ENCODE data around the gene CYGB.
A peak's percentile ranks its signal among the peaks of the same experiment; 100 is the strongest.
"Not testable (repeated sequence)": the region's sequence is repeated elsewhere in the genome, so short reads cannot be mapped to it uniquely, and the experiment has no call there.

CYGB gene

DNA sequence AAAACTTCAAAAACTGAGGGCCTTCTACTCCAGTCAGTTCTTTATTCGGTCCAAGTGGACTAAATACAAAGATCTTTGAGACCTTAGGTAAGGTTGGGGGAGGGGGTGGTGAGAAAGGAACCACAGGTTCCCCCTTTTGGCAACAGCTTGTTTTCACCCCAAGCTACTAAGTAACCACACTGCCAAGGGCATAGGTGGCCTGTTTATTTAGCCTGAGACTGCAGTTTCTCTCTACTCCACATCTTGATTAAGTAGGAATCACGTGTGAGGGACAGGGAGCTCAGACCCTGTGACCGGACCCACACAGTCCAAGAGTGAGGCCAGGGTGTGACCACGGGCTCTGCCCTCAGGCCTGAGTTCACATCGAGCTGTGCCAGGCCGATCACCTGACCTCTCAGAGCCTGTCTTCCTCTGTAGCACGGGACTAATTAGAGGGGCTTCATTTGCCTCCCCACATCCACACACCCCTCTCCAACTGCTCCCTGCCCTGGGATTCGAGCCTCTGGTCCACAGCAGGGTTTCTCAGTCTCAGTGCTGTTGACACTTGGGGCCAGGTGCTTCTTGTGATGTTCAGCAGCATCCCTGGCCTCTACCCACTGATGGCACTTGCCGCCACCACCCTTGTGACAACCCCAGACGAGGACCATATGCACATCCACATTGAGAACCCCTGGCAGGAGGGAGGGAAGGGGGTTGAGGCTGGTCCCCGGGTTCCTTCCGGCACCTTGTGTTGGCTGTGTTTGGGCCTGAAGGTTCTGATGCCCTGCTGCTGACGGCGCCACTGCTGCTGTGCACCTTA lies 30.3 kb upstream of the CYGB start:
- DNase-seq (ENCODE audit: low read depth), result no peak

DNA sequence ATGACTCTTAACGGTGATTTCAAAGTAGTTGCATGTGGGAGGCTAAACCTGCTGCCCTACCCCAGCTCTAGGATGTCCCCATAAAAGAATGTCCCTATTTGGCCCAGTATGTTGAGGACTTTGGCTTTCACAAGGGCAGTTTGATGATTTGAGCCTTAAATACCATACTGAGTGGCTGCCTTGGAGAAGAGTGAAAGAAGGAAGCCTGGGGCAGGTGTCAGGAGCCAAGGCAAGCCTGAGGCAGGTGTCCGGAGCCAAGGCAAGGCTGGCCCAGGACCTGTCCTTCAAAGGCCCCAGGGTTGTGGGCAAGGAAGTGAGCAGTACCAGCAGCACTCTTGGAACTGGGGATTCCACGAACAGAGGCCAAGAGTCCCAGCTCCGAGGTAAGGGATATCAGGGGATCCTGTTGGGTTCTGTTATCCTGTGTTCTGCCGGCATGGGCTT lies 29.5 kb upstream of the CYGB start:
- no peak for DNase-seq (ENCODE audit: low read depth)

- DNase-seq (ENCODE audit: low read depth), result no peak
These were observed 29.1 kb upstream of the CYGB start for GRCh38 chr17:76566613-76566943.

- no peak for DNase-seq (ENCODE audit: low read depth)
These were observed 28.5 kb upstream of the CYGB start for GRCh38 chr17:76565728-76566612.

DNA sequence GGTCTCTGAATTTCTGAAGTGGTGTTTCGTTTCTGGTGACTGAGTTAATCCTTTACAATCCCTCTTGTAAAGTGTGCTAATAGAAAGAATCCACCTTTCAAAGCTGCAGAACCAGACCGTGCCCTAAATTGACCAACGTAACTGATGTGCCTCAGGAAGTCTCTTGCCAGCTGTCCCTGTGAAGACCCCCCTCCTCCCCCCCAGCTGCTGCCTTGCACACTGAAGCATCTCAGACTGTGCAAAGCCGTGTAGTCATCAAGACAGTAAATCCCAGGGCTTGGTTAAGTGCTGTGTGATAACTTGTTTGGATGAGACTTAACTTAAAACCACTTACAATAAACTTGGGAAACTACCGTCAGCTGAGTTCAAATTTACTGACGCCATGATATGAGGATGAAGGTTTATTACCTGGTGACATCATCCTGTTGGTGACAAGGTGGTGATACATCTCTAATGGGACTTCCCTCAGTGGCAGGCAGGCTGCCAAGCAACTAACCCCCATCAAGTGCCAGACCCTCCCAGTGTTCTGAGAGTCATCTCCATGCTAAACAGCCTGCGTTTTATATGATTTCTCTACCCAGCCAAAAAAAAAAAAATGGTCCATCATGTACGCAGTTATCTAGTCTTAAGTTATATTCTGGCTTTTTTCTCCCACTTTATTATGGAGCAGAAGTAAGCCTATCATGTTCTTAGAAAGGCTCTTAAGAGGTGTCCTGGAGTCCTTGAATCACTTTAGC lies 27.6 kb upstream of the CYGB start:
- not testable (repeated sequence) for DNase-seq (ENCODE audit: low read depth)

GRCh38 chr17:76563359-76563758 lies 25.9 kb upstream of the CYGB start:
- not testable (repeated sequence) for DNase-seq (ENCODE audit: low read depth)

DNA sequence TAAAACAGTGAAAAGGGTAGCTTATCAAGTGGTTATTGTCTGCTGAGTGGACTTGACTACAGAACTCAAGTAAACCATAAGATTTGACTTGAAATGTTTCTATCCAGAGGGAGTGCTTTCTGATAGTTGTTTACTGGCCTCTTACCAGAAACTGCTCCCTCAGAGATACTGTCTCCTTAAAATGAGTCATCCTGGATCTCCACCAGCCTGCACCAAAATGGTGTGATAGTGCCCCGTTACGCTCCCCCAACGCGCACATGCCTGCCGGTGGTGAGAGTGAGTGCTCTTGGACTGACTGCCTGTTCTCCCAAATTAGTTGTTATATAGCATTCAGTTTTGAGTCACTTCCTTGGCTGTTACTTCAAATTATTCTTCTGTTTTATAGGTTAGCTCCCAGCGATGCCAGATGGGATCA lies 25.2 kb upstream of the CYGB start:
- no peak for DNase-seq (ENCODE audit: low read depth)

DNA sequence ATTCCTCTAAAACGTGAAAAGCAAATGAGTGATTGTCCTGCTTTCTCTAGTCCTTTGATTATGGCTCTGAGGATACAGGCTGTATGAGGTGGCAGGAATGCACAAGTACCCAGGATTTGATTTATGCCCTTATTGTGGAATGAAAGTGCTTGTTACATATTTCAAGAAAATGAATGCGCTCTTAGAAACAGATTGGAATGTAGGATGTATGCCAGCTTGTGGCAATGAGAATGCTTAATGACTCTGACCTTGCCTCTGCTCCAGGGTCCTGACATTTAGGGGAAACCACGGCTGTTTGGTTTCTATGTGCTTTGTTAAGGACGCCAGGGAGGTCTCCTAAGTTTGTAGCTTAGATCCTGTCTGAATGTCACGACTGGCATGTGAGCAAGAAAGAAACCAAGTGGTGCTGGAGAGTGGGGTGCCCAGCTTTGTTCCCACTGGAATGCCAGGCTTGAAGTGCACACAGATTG lies 24.3 kb upstream of the CYGB start:
- no peak for DNase-seq (ENCODE audit: low read depth)

DNA sequence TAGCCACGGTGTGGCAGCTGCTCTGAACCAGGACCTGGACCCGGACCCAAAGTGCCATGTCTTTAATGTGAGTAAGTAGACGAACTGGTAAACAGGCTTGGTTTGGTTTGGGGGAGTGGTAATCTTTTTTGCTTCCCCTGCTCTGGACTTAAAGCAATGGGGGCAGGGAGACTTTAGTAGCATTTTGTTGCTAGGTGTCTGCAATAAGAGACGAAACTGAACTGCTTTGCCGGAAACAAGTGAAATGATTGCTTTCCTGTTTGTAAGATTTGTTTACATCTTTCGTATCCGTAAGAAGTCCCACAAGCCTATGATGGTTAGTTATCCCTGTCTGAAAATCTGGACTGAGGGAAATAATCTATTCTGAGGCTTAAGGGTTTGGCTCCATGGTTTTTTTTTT lies 23.8 kb upstream of the CYGB start:
- no peak for DNase-seq (ENCODE audit: low read depth)

DNA sequence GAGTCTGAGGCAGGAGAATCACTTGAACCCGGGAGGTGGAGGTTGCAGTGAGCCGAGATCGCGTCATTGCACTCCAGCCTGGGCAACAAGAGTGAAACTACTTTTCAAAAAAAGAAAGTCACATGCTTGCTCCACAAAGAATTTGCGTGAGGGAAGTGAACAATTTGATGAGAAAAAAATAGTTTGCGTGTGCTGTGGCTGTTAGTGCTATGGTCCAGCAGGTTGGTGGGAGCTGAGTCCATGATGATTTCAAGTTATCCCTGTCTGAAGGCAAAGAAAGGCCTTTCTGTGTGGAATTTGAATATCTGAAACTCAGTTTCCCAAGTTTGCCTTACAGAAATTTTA lies 23.3 kb upstream of the CYGB start:
- no peak for DNase-seq (ENCODE audit: low read depth)

DNA sequence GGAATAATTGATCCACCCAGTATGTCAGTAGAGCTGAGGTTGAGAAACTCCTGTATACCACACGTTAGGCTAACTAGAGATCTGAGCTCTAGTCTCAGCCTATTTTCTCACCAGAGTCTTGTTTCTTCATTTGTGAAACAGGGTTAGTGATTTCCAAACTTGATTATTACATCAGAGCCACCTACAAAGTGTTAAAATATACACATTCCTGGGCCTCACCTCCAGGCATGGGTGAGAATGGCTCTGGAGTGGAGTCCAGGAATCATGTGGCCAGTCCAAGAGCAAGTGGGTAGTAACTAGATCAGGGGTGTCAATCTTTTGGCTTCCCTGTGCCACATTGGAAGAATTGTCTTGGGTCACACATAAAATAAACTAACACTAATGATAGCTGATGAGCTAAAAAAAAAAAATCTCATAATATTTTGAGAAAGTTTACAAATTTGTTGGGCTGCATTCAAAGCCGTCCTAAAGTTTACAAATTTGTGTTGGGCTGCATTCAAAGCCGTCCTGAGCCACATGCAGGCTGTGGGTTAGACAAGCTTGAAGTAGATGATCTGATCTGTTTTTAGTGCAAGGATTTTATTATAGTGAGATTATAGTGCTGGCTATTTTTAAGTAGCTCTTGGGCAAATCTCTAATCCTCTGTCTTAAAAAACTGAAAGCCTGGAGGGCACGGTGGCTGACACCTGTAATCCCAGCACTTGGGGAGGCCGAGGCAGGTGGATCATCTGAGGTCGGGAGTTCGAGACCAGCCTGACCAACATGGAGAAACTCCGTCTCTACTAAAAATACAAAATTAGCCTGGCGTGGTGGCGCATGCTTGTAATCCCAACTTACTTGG lies 22.7 kb upstream of the CYGB start:
- no peak for DNase-seq (ENCODE audit: low read depth)

DNA sequence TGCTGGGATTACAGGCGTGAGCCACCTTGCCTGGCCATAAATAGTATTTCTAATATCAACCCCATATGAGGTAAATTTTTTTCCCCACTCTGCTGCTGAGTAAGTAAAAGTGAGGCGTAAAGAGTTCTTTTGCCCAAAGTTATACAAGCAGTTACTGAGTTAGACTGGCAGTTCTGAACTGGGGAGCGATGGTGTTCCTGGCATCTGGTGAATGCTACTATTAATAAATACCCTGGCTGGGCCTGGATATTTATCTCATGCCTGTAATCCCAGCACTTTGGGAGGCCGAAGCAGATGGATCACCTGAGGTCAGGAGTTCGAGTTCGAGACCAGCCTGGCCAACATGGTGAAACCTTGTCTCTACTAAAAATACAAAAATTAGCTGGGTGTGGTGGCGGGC lies 22.0 kb upstream of the CYGB start:
- DNase-seq (ENCODE audit: low read depth), result not testable (repeated sequence)

DNA sequence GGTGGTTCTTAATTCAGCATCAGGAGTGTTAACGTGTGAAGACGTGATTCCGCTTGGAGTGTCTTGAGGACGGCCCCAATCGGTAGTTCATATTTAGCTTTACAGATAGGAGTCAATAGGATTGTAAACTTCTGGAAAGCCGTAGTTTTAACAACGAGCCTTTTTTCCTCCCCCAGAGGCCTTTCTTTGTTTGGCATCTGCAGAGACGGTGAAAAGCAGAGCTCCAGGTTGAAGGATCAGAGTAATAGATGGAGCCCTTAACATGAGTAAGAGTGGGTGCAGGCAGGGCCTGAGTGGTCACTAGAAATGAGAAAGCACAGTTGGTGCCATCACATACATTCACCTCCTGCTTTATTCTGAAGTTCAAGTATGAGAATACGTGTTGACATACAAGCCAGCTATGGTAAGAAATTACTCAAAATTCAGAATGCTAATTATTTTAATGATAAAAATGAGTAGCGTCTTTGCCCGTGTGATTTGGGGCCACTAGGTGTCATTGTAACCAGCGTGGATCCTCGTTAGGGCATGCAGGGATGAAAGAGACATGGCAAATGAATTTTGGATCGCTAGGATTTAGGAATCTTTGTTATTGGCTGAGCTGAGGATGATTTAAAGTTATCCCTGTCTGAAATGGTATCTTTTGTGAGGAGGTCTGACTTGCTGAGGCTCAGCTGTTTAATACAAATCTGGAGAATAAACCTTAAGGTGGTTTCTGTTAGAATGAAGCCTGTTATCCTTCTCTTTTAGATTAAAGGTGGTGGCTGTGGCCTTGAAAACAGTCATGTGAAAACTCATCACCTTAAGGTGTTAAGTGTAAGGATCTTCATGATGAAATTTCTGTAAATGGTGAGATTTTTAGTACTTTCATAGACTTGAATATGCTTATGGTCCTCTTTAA lies 20.9 kb upstream of the CYGB start:
- no peak for DNase-seq (ENCODE audit: low read depth)

DNA sequence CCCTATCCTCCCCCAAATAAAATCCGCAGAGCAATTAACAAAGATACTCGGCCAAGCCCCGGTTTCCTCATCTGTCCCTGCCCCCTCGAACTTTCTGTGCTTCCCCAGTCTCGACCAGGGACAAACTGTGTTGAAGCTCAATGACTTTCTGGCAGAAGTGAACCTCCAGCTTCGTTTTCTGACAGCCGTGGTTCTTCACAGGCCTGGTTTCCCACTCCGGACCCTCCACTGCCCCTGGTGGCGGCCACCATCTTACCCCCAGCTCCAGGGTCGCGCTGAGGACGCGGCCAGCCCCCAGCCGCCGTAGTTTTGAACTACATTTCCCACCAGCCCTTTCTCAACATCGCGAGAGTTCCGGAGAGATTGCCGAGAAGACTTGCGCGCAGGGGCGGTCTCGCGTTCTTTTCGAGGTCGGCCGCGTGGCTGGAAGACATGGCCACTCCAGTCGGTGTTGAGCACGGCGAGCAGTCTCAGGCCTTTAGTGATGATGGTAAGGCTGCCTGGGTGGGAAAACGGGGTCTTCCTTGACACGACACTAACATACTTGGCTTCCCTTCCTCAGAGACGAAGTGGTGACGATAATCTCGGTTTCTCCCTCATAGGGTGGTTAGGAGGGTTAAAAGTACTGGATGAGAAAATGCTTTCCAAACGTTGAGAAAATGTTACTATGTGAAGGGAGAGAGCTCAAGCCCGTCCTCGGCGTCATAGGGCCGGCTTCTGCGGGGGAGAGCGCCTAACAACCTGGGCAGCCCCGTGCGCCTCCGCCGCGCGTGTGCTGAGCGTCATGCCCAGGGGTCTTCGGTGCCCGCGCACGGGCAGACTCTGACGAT lies 20.1 kb upstream of the CYGB start:
- peak; percentile 82 for DNase-seq (ENCODE audit: low read depth)

GRCh38 chr17:76556765-76557367 lies 19.4 kb upstream of the CYGB start:
- DNase-seq (ENCODE audit: low read depth), result peak; percentile 22

DNA sequence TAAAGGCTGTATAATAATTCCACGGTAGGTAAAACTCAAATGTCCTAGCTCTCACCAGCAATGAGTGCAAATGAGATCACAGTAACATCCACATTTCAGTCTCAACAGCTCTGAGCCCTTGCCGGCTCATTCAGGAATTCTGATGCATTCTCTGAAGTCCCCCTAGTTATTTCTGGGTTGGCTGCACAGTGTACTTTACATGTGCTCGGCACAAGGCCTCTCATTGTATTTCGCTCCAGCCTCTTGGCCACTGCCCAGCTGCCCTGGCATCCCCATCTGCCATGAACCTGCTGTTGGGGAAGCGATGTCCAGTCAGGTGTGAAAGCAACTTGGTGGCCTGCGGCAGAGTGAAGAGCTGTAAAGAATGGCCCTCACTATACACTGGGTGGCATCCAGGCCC lies 16.6 kb upstream of the CYGB start:
- no peak for DNase-seq (ENCODE audit: low read depth)

GRCh38 chr17:76553178-76553908 lies 15.8 kb upstream of the CYGB start:
- DNase-seq (ENCODE audit: low read depth), result no peak

DNA sequence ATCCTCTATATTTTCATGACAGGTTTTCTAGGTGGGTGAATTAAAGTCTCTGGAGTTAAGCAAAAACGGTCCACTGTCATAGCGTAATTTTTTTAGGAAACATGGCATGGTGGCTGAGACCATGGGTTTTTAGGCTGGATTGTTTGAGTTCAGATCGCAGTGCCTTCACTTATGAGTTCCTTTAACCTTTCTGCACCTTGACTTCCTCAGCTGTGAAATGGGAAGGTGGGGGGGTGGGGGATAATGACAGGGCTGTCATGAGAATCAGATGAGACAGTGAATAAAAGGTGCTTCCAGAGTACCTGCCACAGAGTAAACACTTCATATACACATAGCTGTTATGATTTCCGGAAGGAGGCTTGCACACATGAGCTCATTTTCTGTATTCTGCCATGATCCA lies 14.2 kb upstream of the CYGB start:
- DNase-seq (ENCODE audit: low read depth), result no peak
